ENCODE results near the gene NRG2.

The NRG2 gene

DNA sequence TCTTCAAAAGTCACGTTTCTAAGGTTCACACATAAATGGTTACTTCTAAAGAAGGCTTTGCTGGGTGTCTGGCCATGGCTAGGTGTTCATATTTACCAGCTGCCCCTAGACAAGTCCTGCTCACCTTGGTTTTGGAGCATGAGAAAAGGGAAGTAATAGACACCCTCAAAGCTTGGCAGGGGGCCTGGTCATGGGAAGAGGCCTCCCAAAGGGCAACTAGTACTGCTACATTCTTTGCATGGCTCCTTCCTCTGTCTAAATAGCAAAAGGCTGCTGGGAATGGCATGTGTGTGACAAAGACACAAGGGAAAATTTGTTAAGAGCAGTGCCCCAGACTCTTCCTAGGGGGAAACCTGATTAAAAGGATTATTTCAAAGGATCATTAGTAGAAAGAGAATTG, 93.4 kb downstream of the NRG2 start:
- TF ChIP-seq TSHZ2 (CRISPR knock-in tag; IDR thresholded peaks at IDR 0.05), result no peak
- no peak for TF ChIP-seq RARB (CRISPR knock-in tag; IDR thresholded peaks at IDR 0.05)
- TF ChIP-seq ZFP30 (CRISPR knock-in tag; IDR thresholded peaks at IDR 0.05), result no peak
- no peak for TF ChIP-seq ARNTL (CRISPR knock-in tag; IDR thresholded peaks at IDR 0.05; ENCODE audit: borderline replicate concordance, low read depth)
- no peak for TF ChIP-seq ZNF565 (CRISPR knock-in tag; conservative IDR thresholded peaks at IDR 0.05; ENCODE audit: low read depth)
- TF ChIP-seq ESRRG (CRISPR knock-in tag; IDR thresholded peaks at IDR 0.05), result no peak
- no peak for TF ChIP-seq TOX (CRISPR knock-in tag; IDR thresholded peaks at IDR 0.05; ENCODE audit: borderline replicate concordance)
- no peak for TF ChIP-seq GLIS3 (CRISPR knock-in tag; IDR thresholded peaks at IDR 0.05)
- no peak for TF ChIP-seq PPARA (CRISPR knock-in tag; IDR thresholded peaks at IDR 0.05; ENCODE audit: borderline replicate concordance)
- TF ChIP-seq POU6F1 (CRISPR knock-in tag; IDR thresholded peaks at IDR 0.05; ENCODE audit: borderline replicate concordance, low read depth), result no peak
- TF ChIP-seq, protein P1, sequence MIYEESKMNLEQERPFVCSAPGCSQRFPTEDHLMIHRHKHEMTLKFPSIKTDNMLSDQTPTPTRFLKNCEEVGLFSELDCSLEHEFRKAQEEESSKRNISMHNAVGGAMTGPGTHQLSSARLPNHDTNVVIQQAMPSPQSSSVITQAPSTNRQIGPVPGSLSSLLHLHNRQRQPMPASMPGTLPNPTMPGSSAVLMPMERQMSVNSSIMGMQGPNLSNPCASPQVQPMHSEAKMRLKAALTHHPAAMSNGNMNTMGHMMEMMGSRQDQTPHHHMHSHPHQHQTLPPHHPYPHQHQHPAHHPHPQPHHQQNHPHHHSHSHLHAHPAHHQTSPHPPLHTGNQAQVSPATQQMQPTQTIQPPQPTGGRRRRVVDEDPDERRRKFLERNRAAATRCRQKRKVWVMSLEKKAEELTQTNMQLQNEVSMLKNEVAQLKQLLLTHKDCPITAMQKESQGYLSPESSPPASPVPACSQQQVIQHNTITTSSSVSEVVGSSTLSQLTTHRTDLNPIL (CRISPR knock-in tag; IDR thresholded peaks at IDR 0.05; ENCODE audit: low read depth), result no peak
- TF ChIP-seq, protein P2, sequence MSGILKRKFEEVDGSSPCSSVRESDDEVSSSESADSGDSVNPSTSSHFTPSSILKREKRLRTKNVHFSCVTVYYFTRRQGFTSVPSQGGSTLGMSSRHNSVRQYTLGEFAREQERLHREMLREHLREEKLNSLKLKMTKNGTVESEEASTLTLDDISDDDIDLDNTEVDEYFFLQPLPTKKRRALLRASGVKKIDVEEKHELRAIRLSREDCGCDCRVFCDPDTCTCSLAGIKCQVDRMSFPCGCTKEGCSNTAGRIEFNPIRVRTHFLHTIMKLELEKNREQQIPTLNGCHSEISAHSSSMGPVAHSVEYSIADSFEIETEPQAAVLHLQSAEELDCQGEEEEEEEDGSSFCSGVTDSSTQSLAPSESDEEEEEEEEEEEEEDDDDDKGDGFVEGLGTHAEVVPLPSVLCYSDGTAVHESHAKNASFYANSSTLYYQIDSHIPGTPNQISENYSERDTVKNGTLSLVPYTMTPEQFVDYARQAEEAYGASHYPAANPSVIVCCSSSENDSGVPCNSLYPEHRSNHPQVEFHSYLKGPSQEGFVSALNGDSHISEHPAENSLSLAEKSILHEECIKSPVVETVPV (CRISPR knock-in tag; IDR thresholded peaks at IDR 0.05), result no peak
- no peak for TF ChIP-seq BACH2 (CRISPR knock-in tag; IDR thresholded peaks at IDR 0.05; ENCODE audit: borderline replicate concordance)
- TF ChIP-seq CSDC2 (CRISPR knock-in tag; IDR thresholded peaks at IDR 0.05), result no peak
- no peak for TF ChIP-seq PATZ1 (CRISPR knock-in tag; IDR thresholded peaks at IDR 0.05; ENCODE audit: borderline replicate concordance)
- no peak for TF ChIP-seq OSR1 (CRISPR knock-in tag; IDR thresholded peaks at IDR 0.05)
- TF ChIP-seq ZC3H10 (CRISPR knock-in tag; IDR thresholded peaks at IDR 0.05), result no peak
- no peak for ATAC-seq

GRCh38 chr5:139947727-139948126, 95.4 kb downstream of the NRG2 start:
- ATAC-seq, result no peak
- no peak for TF ChIP-seq ZC3H10 (CRISPR knock-in tag; IDR thresholded peaks at IDR 0.05)
- no peak for TF ChIP-seq OSR1 (CRISPR knock-in tag; IDR thresholded peaks at IDR 0.05)
- no peak for TF ChIP-seq ESRRG (CRISPR knock-in tag; IDR thresholded peaks at IDR 0.05)
- TF ChIP-seq, protein P2 (CRISPR knock-in tag; IDR thresholded peaks at IDR 0.05), result no peak
- no peak for TF ChIP-seq ZNF70 (CRISPR knock-in tag; IDR thresholded peaks at IDR 0.05)
- no peak for TF ChIP-seq PPARA (CRISPR knock-in tag; IDR thresholded peaks at IDR 0.05; ENCODE audit: borderline replicate concordance)
- no peak for TF ChIP-seq ZFP3 (CRISPR knock-in tag; IDR thresholded peaks at IDR 0.05)
- TF ChIP-seq BACH2 (CRISPR knock-in tag; IDR thresholded peaks at IDR 0.05; ENCODE audit: borderline replicate concordance), result no peak

GRCh38 chr5:139946440-139946839, 96.7 kb downstream of the NRG2 start:
- no peak for ATAC-seq
- TF ChIP-seq GLIS3 (CRISPR knock-in tag; IDR thresholded peaks at IDR 0.05), result no peak
- no peak for TF ChIP-seq POU6F1 (CRISPR knock-in tag; IDR thresholded peaks at IDR 0.05; ENCODE audit: borderline replicate concordance, low read depth)
- TF ChIP-seq ZNF565 (CRISPR knock-in tag; conservative IDR thresholded peaks at IDR 0.05; ENCODE audit: low read depth), result no peak
- TF ChIP-seq TSHZ2 (CRISPR knock-in tag; IDR thresholded peaks at IDR 0.05), result no peak
- TF ChIP-seq RARB (CRISPR knock-in tag; IDR thresholded peaks at IDR 0.05), result no peak
- TF ChIP-seq SNAI2 (CRISPR knock-in tag; IDR thresholded peaks at IDR 0.05), result no peak
- TF ChIP-seq TCF4 (CRISPR knock-in tag; IDR thresholded peaks at IDR 0.05; ENCODE audit: borderline replicate concordance), result no peak
- no peak for TF ChIP-seq ARNTL (CRISPR knock-in tag; IDR thresholded peaks at IDR 0.05; ENCODE audit: borderline replicate concordance, low read depth)
- TF ChIP-seq ZFP3 (CRISPR knock-in tag; IDR thresholded peaks at IDR 0.05), result no peak
- no peak for TF ChIP-seq TOX (CRISPR knock-in tag; IDR thresholded peaks at IDR 0.05; ENCODE audit: borderline replicate concordance)
- TF ChIP-seq ZNF8 (CRISPR knock-in tag; IDR thresholded peaks at IDR 0.05), result no peak
